ENCODE results near the gene CEP131.

CEP131 gene

DNA sequence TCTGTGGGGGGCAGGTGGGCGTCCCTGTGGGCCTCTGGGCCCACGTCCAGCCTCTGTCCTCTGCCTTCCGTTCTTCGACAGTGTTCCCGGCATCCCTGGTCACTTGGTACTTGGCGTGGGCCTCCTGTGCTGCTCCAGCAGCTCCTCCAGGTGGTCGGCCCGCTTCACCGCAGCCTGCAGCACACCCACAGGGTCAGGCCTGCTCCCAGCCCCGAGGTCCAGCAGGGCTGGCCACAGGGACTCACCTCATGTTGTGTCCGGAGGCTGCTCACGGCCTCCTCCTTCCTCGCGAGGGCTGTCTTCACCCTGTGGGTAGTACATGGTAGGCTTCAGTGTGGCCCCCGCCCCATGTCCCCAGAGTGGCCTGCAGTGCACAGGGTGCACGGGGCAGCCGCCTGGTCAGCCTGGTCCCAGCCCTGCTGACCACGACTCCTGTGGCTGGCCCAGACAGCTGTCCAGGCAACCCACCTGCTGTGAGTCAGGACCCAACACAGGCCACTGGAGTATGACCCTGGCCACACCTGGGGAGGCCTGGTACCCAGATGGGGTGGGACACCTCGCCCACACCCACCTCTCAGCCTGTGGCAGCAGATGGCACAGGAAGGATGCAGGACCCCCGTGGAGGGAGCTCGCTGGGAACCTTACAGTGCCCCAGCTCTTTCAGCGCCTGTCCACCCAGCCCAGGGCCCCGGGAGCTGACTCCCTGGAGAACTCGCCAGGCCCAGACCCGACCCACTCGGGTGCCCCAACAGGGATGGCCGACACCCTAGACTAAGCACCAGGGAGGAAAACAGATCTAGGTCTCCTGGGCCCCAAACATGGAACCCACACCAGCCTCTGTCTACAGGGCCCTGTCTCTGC is 32.9 kb downstream of the CEP131 start:
- TF ChIP-seq, protein P1, sequence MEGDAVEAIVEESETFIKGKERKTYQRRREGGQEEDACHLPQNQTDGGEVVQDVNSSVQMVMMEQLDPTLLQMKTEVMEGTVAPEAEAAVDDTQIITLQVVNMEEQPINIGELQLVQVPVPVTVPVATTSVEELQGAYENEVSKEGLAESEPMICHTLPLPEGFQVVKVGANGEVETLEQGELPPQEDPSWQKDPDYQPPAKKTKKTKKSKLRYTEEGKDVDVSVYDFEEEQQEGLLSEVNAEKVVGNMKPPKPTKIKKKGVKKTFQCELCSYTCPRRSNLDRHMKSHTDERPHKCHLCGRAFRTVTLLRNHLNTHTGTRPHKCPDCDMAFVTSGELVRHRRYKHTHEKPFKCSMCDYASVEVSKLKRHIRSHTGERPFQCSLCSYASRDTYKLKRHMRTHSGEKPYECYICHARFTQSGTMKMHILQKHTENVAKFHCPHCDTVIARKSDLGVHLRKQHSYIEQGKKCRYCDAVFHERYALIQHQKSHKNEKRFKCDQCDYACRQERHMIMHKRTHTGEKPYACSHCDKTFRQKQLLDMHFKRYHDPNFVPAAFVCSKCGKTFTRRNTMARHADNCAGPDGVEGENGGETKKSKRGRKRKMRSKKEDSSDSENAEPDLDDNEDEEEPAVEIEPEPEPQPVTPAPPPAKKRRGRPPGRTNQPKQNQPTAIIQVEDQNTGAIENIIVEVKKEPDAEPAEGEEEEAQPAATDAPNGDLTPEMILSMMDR (IDR thresholded peaks at IDR 0.05; ENCODE audit: borderline replicate concordance, control extremely low read depth, extremely low read depth, insufficient read depth, missing control alignments) = no peak
- in situ Hi-C loops (cut with MboI; ENCODE audit: low sequenced_read_pairs, unreplicated experiment) = no loop called here
- no peak for DNase-seq (ENCODE audit: low spot score)

DNA sequence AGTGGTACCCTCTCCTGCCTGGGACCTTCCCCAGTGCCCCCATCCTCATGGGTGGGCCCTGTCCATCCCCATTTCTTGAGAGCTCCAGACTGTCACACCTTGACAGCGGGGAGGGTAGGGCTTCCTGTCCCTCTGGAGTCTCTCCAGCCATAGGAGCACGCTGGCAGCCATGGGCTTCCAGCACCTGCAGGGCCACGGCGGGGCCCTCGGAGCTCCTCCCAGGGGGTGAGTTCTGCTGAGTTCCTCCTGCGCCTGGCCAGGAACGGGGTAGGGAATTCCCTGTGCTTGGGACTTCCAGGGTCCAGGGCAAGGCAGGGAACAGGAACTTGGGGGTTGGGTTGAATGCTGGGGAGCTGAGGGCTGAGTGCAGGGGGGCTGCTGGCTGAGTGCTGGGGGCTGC is 33.7 kb downstream of the CEP131 start:
- TF ChIP-seq, protein P1 (IDR thresholded peaks at IDR 0.05; ENCODE audit: borderline replicate concordance, control extremely low read depth, extremely low read depth, insufficient read depth, missing control alignments) = no peak
- DNase-seq (ENCODE audit: low spot score) = no peak
- in situ Hi-C loops (cut with MboI; ENCODE audit: low sequenced_read_pairs, unreplicated experiment) = no loop called here

DNA sequence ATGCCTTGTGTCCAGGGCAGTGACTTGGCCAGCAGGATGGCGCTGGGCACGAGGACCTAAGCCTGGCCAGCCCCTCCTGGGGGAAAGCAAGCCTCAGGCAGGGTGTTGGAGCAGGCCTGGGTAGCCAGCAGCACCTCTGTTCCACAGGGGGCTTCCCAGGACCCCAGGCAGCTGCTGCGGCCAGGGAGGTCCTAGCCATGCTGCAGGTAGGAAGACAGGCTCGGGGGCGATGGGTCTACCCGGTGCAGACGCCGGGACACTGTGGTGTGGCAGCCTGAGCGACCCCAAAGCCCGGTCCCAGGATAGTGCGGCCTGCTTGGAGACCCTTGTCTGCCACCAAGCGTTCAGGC is 34.3 kb downstream of the CEP131 start:
- in situ Hi-C loops (cut with MboI; ENCODE audit: low sequenced_read_pairs, unreplicated experiment) = no loop called here
- no peak for DNase-seq (ENCODE audit: low spot score)
- TF ChIP-seq, protein P1 (IDR thresholded peaks at IDR 0.05; ENCODE audit: borderline replicate concordance, control extremely low read depth, extremely low read depth, insufficient read depth, missing control alignments) = no peak

DNA sequence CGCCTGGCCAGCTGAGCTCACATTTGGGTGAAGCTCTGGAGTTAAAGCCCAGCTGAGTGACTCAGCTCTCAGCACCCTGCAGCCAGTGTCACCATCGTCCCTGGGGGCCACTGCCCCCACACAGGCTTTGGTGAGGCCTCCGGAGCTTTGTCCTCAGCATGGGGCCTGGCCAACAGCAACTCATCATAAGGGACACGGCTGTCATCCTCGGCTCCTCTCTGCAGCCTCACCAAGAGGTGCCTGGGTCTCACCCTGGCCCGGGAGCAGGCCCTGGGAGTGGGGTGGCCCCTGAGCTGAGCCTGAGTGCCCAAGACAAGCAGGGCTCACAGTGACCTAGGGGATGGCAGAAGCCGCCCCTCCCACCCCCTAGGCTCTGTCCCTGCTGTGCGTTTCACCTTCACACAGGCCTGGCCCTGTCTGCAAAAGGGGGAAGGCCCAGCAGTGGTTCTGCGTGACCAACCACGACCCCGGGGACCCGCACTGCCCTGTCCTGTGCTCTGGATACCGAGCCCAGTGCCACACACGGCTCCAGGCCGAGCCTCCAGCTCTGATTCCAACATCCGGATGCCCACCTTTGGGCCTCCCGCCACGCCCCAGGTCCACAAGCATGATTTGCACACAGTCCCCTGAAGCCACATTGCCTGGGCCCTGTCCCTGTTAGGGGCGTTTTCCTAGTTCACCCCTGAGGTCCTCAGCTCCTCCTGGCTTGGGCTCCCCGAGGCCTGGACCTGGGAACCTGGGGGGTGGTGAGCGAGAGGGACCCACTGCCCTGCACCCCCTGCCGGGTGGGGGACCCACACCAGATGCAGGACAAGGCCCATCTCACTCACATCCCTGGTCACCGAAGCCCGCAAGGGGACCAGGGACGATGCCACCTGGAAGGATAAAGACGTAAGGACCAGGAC is 34.9 kb downstream of the CEP131 start:
- in situ Hi-C loops (cut with MboI; ENCODE audit: low sequenced_read_pairs, unreplicated experiment) = no loop called here
- TF ChIP-seq, protein P1 (IDR thresholded peaks at IDR 0.05; ENCODE audit: borderline replicate concordance, control extremely low read depth, extremely low read depth, insufficient read depth, missing control alignments) = no peak
- DNase-seq (ENCODE audit: low spot score) = no peak

DNA sequence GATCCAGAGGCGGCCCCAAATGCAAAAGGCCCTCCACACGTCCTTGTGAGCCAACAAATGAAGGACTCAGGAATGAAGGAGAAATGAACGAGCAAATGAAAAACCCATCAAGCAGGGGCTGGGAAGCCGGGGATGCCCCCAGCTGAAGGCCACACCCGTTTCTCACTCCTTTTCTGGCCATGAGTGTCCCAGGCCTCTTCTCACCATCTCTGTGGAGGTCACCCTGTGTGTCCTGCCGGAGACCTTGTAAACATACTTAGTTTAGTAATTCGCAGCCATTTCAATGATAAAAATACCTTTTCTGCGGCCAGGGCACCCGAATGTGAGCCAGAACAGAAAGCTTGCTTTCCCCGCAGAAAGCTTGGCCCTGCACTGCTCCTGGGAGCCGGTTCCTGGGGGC is 35.6 kb downstream of the CEP131 start:
- in situ Hi-C loops (cut with MboI; ENCODE audit: low sequenced_read_pairs, unreplicated experiment) = no loop called here
- no peak for DNase-seq (ENCODE audit: low spot score)
- TF ChIP-seq, protein P1 (IDR thresholded peaks at IDR 0.05; ENCODE audit: borderline replicate concordance, control extremely low read depth, extremely low read depth, insufficient read depth, missing control alignments) = no peak

DNA sequence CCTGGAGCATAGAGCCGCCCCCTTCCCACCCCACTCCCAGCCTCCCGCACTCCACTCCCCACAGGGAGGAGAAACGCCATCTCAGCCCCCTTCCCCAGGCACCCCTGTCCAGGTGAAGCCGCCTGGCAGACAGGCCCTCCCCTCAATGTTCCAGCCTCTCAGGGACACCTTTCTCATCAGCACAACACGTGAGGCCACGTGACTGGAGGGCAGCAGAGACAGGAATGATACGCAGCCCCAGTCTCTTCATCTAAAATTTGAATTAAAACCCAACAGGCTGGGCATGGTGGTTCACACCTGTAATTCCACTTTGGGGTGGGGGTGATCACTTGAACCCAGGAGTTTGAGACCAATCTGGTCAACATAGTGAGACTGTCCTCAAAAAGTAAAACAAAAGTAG is 36.6 kb downstream of the CEP131 start:
- TF ChIP-seq, protein P1 (IDR thresholded peaks at IDR 0.05; ENCODE audit: borderline replicate concordance, control extremely low read depth, extremely low read depth, insufficient read depth, missing control alignments) = no peak
- no peak for DNase-seq (ENCODE audit: low spot score)
- in situ Hi-C loops (cut with MboI; ENCODE audit: low sequenced_read_pairs, unreplicated experiment) = no loop called here

Data from GM13976 (cell line).